HepG2 (cell line): ENCODE results near the gene CLPTM1L.

Source experiments
- ERF ChIP-seq: IDR thresholded peaks from 2 replicates; pipeline ENCODE4 v1.6.1; 2018; ENCODE audit warnings: missing biosample characterization, missing genetic modification reagents
- HDAC6 ChIP-seq: fragments of 200-600 bp; sonication (generic); IDR thresholded peaks from 2 replicates; pipeline ENCODE4 v1.7.0; 2017; ENCODE audit warnings: mild to moderate bottlenecking, antibody characterized with exemption, low read length, low read depth
- JDP2 ChIP-seq: sonication (generic); formaldehyde crosslinking; IDR thresholded peaks from 2 replicates; pipeline ENCODE4 v1.8.1; 2022; ENCODE audit warnings: missing genetic modification reagents, borderline replicate concordance
- MEIS2 ChIP-seq: sonication (generic); formaldehyde crosslinking; IDR thresholded peaks from 2 replicates; pipeline ENCODE4 v1.9.0; 2021; ENCODE audit warnings: mild to moderate bottlenecking, missing genetic modification reagents
- SMAD3 ChIP-seq: sonication (generic); formaldehyde crosslinking; IDR thresholded peaks from 2 replicates; pipeline ENCODE4 v1.4.0; 2020; ENCODE audit warnings: missing genetic modification reagents
- SP1 ChIP-seq, 2 experiments: fragments of 450-650 bp in 1 of 2; sonication (generic) in 1 of 2; formaldehyde crosslinking in 1 of 2; IDR thresholded peaks; 2 replicates each; pipeline versions ENCODE4 v1.4.0 to v1.6.1; 2016 to 2020; ENCODE audit warnings: missing genetic modification reagents in 1 of 2
- SP2 ChIP-seq: sonication (generic); formaldehyde crosslinking; IDR thresholded peaks from 2 replicates; pipeline ENCODE4 v1.5.1; 2020; ENCODE audit warnings: mild to moderate bottlenecking, missing genetic modification reagents
- ZBTB1 ChIP-seq: sonication (generic); formaldehyde crosslinking; IDR thresholded peaks from 2 replicates; pipeline ENCODE4 v1.4.0; 2020; ENCODE audit warnings: missing genetic modification reagents, borderline replicate concordance
- ZBTB49 ChIP-seq: sonication (generic); formaldehyde crosslinking; IDR thresholded peaks from 2 replicates; pipeline ENCODE4 v1.4.0; 2020; ENCODE audit warnings: missing genetic modification reagents, borderline replicate concordance
- ZNF451 ChIP-seq: sonication (generic); formaldehyde crosslinking; IDR thresholded peaks from 2 replicates; pipeline ENCODE4 v1.5.0; 2020; ENCODE audit warnings: mild to moderate bottlenecking, missing genetic modification reagents
- ZSCAN29 ChIP-seq: sonication (generic); formaldehyde crosslinking; conservative IDR thresholded peaks from 2 replicates; pipeline ENCODE4 v1.4.0; 2020; ENCODE audit warnings: mild to moderate bottlenecking, missing genetic modification reagents

GRCh38 chr5:1322955-1323802 lies 21.7 kb downstream of the CLPTM1L start:
- TF ChIP-seq ZNF451 (no peak), SP1 (IDR thresholded peaks at IDR 0.05) (no peak), SP1 (CRISPR knock-in tag; IDR thresholded peaks at IDR 0.05) (no peak), ZBTB1 (CRISPR knock-in tag) (no peak), ERF (CRISPR knock-in tag) (no peak), ZBTB49 (CRISPR knock-in tag) (no peak), HDAC6 (no peak), SMAD3 (CRISPR knock-in tag) (no peak), SP2 (CRISPR knock-in tag) (no peak), ZSCAN29 (CRISPR knock-in tag) (no peak), MEIS2 (CRISPR knock-in tag) (no peak), JDP2 (CRISPR knock-in tag) (no peak)
